Cortex of kidney (tissue), 1 donor: Measurements from ENCODE around the gene PPP1R26.

Experiments used
- DNase-seq: peaks from one replicate; lab custom pipeline; 2025; lab: John Stamatoyannopoulos, UW

The PPP1R26 gene

GRCh38 chr9:135464181-135464580 lies 15.4 kb upstream of the PPP1R26 start:
- DNase-seq, result no peak

- DNase-seq, result no peak
Measured at GRCh38 chr9:135468854-135469521, 10.6 kb upstream of the PPP1R26 start.

DNA sequence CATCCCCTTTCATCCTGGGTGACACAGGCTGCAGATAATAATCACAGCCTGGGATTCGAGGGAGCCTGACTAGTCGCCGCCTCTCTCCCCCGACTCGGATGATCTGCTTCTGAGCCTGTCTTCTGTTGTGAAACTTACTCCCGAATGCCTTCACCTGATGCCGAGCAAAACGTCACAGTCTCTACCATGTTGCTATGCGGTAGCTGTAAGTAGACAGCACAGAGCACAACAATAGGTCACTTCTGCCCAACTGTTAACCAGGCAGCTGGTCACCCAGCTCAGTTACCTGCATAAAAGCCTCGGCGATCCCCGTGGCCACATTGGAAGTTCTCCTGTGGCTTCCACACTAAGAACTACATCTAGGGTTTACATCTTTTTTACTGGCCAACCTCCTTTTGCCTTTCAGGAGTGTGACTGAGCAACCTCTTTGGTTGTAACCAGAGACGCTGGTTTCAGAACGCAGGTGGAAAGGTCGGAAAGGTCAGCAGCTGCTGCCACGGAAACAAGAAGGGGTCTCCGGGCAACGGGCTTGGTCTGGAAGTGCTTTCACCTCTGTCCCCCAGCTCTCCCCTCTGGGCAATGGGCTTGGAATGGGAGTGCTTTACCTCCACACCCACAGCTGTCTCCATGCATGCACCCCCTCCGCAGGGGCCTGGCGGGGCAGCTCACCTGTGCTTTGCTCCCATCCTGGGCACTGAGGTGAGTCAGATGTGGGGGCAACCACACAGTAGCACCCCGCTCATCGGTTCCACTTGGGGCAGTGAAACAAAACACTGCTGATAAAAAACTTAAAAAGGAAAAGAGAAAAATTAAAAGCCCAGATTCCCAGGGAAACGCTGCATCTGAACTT lies 7.6 kb upstream of the PPP1R26 start:
- no peak for DNase-seq

GRCh38 chr9:135473972-135474543 lies 5.5 kb upstream of the PPP1R26 start:
- DNase-seq, result no peak

GRCh38 chr9:135474915-135475314 lies 4.7 kb upstream of the PPP1R26 start:
- DNase-seq, result no peak

GRCh38 chr9:135476561-135477355 lies 2.8 kb upstream of the PPP1R26 start:
- DNase-seq, result no peak

GRCh38 chr9:135478191-135478590 lies 1.4 kb upstream of the PPP1R26 start:
- DNase-seq, result no peak

- no peak for DNase-seq
Measured at GRCh38 chr9:135478829-135479468, 633 bp upstream of the PPP1R26 start.

DNA sequence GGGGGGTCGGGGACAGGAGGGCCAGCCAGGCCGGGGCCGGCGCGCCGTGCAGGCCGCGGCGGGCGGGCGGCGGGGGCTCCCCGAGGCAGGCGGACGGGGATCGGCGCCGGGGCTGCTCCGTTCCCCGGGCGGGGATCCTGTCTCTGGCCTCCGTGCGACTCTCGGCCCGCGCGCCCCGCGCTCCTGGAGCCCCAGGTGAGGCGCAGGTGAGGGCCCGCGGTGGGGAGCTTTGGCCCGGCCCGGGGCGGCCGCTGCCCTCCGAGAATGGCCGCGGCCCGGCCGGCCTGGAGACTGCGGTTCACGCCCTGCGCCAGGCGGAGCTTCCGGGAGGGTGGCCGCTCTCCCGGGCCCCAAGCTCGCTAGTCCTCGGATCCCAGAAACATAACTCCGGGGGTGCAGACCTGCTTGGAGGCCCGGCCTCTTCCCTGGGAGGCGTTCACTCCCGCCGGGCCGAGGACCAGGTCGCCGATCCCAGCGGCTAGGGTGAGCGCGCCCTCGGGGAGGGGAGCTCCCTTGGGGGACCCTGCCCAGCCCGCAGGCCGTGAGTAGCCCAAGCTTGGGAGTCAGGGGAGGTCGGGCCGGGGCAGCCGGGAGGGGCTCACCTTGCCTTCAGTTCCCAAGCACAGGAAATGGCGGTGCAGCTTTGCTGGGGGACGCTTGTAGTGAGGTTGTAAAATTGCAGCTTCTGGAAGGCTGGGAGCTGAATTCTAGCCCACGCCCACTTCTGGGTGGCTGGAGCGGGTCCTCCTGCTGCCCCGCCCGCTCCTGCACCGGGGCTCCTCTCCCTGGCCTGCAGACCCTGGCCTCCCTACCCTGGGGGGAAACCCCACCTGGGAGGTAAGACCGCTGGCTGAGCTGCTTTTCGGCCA lies 723 bp downstream of the PPP1R26 start:
- no peak for DNase-seq

DNA sequence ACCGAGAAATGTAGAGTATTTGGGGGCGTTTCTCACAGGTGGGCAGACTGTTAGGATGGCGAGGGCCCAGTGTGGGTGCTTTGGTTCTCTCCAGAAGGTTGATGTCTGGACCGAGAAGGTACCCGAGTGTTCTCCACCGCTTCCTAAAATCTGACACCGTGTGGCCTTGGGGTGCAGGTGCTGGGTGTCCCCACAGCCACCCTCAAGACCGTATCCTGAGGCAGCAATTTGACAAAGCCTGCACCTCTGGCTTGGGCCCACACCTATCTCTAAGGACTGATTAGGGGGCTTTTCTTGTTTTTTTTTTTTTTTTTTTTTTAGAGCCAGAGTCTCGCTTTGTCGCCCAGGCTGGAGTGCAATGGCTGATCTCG lies 1.3 kb downstream of the PPP1R26 start:
- DNase-seq, result no peak

DNA sequence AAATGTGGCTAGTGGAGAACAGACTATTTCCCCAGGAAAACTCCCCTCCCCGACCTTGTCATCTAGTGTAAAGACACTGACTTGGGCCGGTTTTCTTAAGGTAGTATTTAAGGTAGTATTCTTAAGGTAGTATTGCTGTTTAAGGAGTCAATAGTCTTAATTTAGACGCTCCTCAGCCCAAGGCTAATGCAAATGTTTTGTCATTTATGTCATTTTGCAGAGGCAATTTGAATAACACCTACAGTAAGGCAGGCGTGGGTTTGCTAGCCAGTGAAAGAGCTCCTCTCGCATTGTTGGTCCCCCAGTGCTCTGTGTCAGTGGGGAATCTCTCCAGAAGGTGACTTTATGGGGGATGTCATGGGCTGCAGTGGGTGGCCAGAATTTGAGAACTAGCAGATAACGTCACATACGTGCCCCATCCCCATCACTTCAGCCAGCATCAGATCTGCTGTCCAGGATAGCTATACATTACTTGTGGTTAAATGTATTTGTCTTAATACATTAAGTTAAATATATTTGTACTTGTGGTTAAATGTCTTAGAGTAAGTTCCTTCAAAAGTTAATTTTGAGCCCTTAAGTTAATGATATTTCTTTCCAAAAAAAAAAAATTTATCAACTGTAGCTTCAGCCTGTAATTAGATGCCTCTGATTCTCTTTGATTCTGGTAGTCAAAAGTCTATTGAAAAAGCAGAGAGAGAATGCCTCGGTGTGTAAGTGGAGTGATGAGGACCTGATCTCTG lies 2.6 kb downstream of the PPP1R26 start:
- DNase-seq, result no peak

GRCh38 chr9:135484460-135485277 lies 5.1 kb downstream of the PPP1R26 start:
- DNase-seq, result no peak

DNA sequence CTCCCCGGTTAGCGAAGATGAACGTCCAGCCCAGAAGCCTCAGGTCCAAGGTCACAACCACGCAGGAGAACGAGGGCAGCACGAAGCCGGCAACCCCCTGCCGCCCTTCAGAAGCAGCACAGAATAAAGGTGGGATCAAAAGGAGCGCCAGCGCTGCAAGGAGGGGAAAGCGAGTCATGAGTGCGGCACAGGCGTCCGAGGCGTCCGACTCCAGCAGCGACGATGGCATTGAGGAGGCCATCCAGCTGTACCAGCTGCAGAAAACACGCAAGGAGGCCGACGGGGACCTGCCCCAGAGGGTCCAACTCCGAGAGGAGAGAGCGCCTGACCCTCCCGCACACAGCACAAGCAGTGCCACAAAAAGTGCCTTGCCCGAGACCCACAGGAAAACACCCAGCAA lies 5.8 kb downstream of the PPP1R26 start:
- DNase-seq, result no peak

GRCh38 chr9:135485832-135486231 lies 6.2 kb downstream of the PPP1R26 start:
- no peak for DNase-seq

DNA sequence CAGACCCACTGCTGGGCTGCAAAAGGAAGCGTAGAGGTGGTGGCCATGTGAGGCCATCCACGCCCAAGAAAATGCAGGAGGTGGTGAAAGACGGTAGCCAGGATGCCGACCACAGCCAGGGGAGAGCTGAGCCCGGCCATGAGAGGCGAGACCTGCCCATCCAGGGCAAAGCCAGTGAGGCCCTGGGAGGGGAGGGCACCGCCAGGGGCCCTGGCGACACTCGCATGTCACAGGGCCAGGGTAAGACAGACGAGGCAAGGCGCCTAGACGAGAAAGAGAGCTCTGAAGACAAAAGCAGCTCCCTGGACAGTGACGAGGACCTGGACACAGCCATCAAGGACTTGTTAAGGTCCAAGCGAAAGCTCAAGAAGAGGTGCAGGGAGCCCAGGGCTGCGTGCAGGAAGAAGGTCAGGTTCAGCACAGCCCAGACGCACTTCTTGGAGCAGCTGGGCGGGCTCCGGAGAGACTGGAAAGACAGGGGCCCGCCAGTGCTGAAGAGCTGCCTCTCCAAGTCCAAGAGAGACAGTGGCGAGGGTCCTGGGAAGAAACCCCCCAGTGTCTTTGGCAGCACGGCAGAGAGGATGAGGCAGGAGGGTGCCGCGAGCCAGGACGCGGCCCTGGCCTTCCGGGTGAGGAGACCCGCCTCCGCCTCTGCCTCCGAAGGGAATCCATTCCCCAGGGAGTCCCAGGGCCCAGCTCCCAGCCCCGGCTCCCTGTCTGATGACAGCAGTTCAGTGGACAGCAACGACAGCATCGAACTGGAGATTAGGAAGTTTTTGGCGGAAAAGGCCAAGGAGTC lies 6.9 kb downstream of the PPP1R26 start:
- no peak for DNase-seq

GRCh38 chr9:135487281-135488012 lies 7.9 kb downstream of the PPP1R26 start:
- no peak for DNase-seq

DNA sequence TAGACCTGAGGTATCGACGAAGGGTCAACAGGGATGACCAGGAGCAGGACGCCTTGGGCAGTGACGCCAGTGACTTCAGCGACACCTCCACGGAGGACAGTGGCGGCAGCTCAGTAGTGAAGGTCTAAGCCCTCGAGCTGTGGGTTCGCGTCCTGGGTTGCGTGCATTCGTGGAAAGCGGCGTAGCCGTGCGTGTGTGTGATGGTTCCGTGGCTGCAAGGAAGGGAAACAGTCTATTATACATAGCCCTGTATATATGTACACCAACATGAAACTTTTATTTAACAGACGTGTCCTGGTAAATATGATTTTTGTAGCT lies 8.4 kb downstream of the PPP1R26 start:
- no peak for DNase-seq

- no peak for DNase-seq
Measured at GRCh38 chr9:135488527-135488926, 8.9 kb downstream of the PPP1R26 start.
